SIG-M5 treated with dmso at 0.1 percent for 504 hours (cell line): ENCODE results near the gene ANKRD34A.

ENCODE experiments used
- DNase-seq: peaks from one replicate; lab custom pipeline; 2025; ENCODE audit not compliant: unreplicated experiment; lab: John Stamatoyannopoulos, UW

The ANKRD34A gene

GRCh38 chr1:145974721-145975120 is 10.3 kb upstream of the ANKRD34A start:
- DNase-seq = no peak

GRCh38 chr1:145972580-145972979 is 8.2 kb upstream of the ANKRD34A start:
- no peak for DNase-seq

- DNase-seq = no peak
These were observed 2.9 kb upstream of the ANKRD34A start for GRCh38 chr1:145967288-145967687.

GRCh38 chr1:145965119-145965744 is 857 bp upstream of the ANKRD34A start:
- DNase-seq = no peak

GRCh38 chr1:145963265-145964019 is 933 bp downstream of the ANKRD34A start:
- DNase-seq = peak; percentile 43

GRCh38 chr1:145962157-145963102 is 1.9 kb downstream of the ANKRD34A start:
- DNase-seq = no peak

GRCh38 chr1:145961425-145962156 is 2.8 kb downstream of the ANKRD34A start:
- DNase-seq = peak; percentile 54

- no peak for DNase-seq
These were observed 3.3 kb downstream of the ANKRD34A start for GRCh38 chr1:145961109-145961424.

GRCh38 chr1:145960468-145961108 is 3.8 kb downstream of the ANKRD34A start:
- DNase-seq = peak; percentile 37

GRCh38 chr1:145959957-145960467 is 4.4 kb downstream of the ANKRD34A start:
- DNase-seq = no peak

GRCh38 chr1:145959333-145959732 is 5.0 kb downstream of the ANKRD34A start:
- no peak for DNase-seq

- no peak for DNase-seq
These were observed 5.6 kb downstream of the ANKRD34A start for GRCh38 chr1:145958734-145959133.

GRCh38 chr1:145957443-145958319 is 6.7 kb downstream of the ANKRD34A start, which contains the start of gene LIX1L:
Gene LIX1L, minus strand, starts transcription at chr1:145958017. Its CDS starts 90 bp downstream, at chr1:145957927.
- peak; percentile 100 for DNase-seq

- DNase-seq = no peak
These were observed 7.5 kb downstream of the ANKRD34A start for GRCh38 chr1:145956781-145957442.

- DNase-seq = no peak
These were observed 8.0 kb downstream of the ANKRD34A start for GRCh38 chr1:145956361-145956760.

- no peak for DNase-seq
These were observed 8.9 kb downstream of the ANKRD34A start for GRCh38 chr1:145955436-145955835.

GRCh38 chr1:145953861-145954260 is 10.5 kb downstream of the ANKRD34A start:
- no peak for DNase-seq

GRCh38 chr1:145952903-145953302 is 11.5 kb downstream of the ANKRD34A start:
- DNase-seq = no peak

- no peak for DNase-seq
These were observed 12.8 kb downstream of the ANKRD34A start for GRCh38 chr1:145951526-145951925.
